PC-3 (cell line): Measurements from ENCODE around the gene PHYKPL. TPM values are rescaled to one million over a fixed set of nuclear protein-coding genes. Genes with fewer than 3 reads are reported as not detected.
"Not testable (repeated sequence)": the region's sequence is repeated elsewhere in the genome, so short reads cannot be mapped to it uniquely, and the experiment has no call there.

ENCODE experiments used
- ATAC-seq: fragments of 200-7000 bp; cut with Tn5 transposase; 2 replicates; pipeline ENCODE4 v1.9.1; 2020; ENCODE audit warnings: mild to moderate bottlenecking, moderate library complexity
- BruUV-seq: library from RNA; stranded (reverse); fragments of 400-500 nt; replicated peaks from 2 replicates; lab custom pipeline; 2021; lab: Mats Ljungman, UMichigan
- CTCF ChIA-PET: fragments of 300-600 bp; sonication (Branson Sonifier 250); formaldehyde crosslinking; loops from one replicate; lab custom pipeline; 2022; ENCODE audit warnings: antibody characterized with exemption; lab: Charles Lee
- POLR2A ChIA-PET: fragments of 300-600 bp; sonication (Branson Sonifier 250); formaldehyde crosslinking; loops from one replicate; lab custom pipeline; 2022; ENCODE audit warnings: antibody characterized with exemption; ENCODE audit not compliant: unreplicated experiment; lab: Charles Lee
- DNase-seq: peaks from one replicate; pipeline ENCODE4 v3.0.0-alpha.2; 2015
- H2AFZ ChIP-seq: fragments of 300-600 bp; sonication (generic); 2 replicates; pipeline ENCODE4 v1.6.0; 2016; ENCODE audit warnings: antibody characterized with exemption, low read length
- H3F3A ChIP-seq: fragments of 300-600 bp; sonication (generic); one replicate; pipeline ENCODE4 v1.6.0; 2017; ENCODE audit warnings: antibody characterized with exemption, low read length, control low read depth, mild to moderate bottlenecking; ENCODE audit not compliant: unreplicated experiment
- H3K27ac ChIP-seq: fragments of 300-600 bp; sonication (generic); 2 replicates; pipeline ENCODE4 v1.5.1; 2016; ENCODE audit warnings: mild to moderate bottlenecking, low read length
- H3K27me3 ChIP-seq: fragments of 300-600 bp; sonication (generic); 2 replicates; pipeline ENCODE4 v1.6.1; 2016; ENCODE audit warnings: low read length, mixed read lengths
- H3K36me3 ChIP-seq: fragments of 300-600 bp; sonication (generic); 2 replicates; pipeline ENCODE4 v1.6.1; 2016; ENCODE audit warnings: low read depth, mixed run types, low read length, mixed read lengths
- H3K4me1 ChIP-seq: fragments of 300-600 bp; sonication (generic); 2 replicates; pipeline ENCODE4 v1.5.1; 2016; ENCODE audit warnings: low read length; ENCODE audit not compliant: insufficient read depth
- H3K4me2 ChIP-seq: fragments of 300-600 bp; sonication (generic); 2 replicates; pipeline ENCODE4 v1.6.0; 2016; ENCODE audit warnings: low read length
- H3K4me3 ChIP-seq: fragments of 300-600 bp; sonication (generic); 2 replicates; pipeline ENCODE4 v1.5.1; 2016; ENCODE audit warnings: mild to moderate bottlenecking, low read length, mixed read lengths
- H3K79me2 ChIP-seq: fragments of 300-600 bp; sonication (generic); 2 replicates; pipeline ENCODE4 v1.6.1; 2017; ENCODE audit warnings: low read length, mixed read lengths
- H3K9ac ChIP-seq: fragments of 300-600 bp; sonication (generic); 2 replicates; pipeline ENCODE4 v1.6.0; 2016; ENCODE audit warnings: mild to moderate bottlenecking, low read length
- H3K9me2 ChIP-seq: fragments of 300-600 bp; sonication (generic); replicated peaks from 2 replicates; pipeline ENCODE4 v1.6.1; 2016; ENCODE audit warnings: mixed run types, low read length, mixed read lengths
- H3K9me3 ChIP-seq: fragments of 300-600 bp; sonication (generic); 2 replicates; pipeline ENCODE4 v1.6.1; 2016; ENCODE audit warnings: low read length, mixed read lengths
- H4K20me1 ChIP-seq: fragments of 300-600 bp; sonication (generic); 2 replicates; pipeline ENCODE4 v1.6.1; 2016; ENCODE audit warnings: low read length, mixed read lengths
- CTCF ChIP-seq: fragments of 300-600 bp; sonication (generic); conservative IDR thresholded peaks from 2 replicates; pipeline ENCODE4 v1.5.1; 2017; ENCODE audit warnings: antibody characterized with exemption, low read depth, mild to moderate bottlenecking, low read length
- EZH2 ChIP-seq: fragments of 300-600 bp; sonication (generic); IDR thresholded peaks from one replicate; pipeline ENCODE4 v1.6.1; 2017; ENCODE audit warnings: antibody characterized with exemption, mild to moderate bottlenecking, low read length; ENCODE audit not compliant: unreplicated experiment
- EZH2phosphoT487 ChIP-seq: fragments of 300-600 bp; sonication (generic); IDR thresholded peaks from 2 replicates; pipeline ENCODE4 v1.6.1; 2018; ENCODE audit warnings: mild to moderate bottlenecking, antibody characterized with exemption, low read length, borderline replicate concordance
- intact Hi-C: fragments of 100-400 bp; cut with micrococcal nuclease; formaldehyde crosslinking; loops from 2 replicates; pipeline ENCODE4 v1.9.0; 2023
- total RNA-seq: library from RNA; depleted of rRNA; stranded (reverse); fragments of >200 nt; gene quantifications from 2 replicates; pipeline ENCODE4 v1.2.3, GENCODE V29; 2014

The PHYKPL gene
- total RNA-seq, 1 experiment from 2014 or later = 31.2 TPM

- Histone ChIP-seq H3K9ac (no peak overlapping the region), H3K4me2 (no peak overlapping the region), H2AFZ (no peak overlapping the region), H3K4me1 (peaks cover 9% of the 10 kb centered on the region; the same call in 1 of the 2 replicates), H3K4me3 (no peak overlapping the region), H3K9me2 (no peaks in the 10 kb centered on the region), H3K27ac (no peak overlapping the region), H3K27me3 (no peaks in the 10 kb centered on the region), H3K9me3 (no peaks in the 10 kb centered on the region), H4K20me1 (no peaks in the 10 kb centered on the region), H3F3A (no peaks in the 10 kb centered on the region), H3K36me3 (no peaks in the 10 kb centered on the region), H3K79me2 (no peaks in the 10 kb centered on the region)
- TF ChIP-seq EZH2phosphoT487 (no peak), CTCF (no peak), EZH2 (no peak)
- intact Hi-C loops = no loop called here
- POLR2A ChIA-PET = no interaction called here
- DNase-seq (no peak), ATAC-seq (no peak)
- no TSS peak for BruUV-seq
- CTCF ChIA-PET = no interaction called here
Observed at GRCh38 chr5:178240766-178241165, 8.2 kb upstream of the PHYKPL start.

DNA sequence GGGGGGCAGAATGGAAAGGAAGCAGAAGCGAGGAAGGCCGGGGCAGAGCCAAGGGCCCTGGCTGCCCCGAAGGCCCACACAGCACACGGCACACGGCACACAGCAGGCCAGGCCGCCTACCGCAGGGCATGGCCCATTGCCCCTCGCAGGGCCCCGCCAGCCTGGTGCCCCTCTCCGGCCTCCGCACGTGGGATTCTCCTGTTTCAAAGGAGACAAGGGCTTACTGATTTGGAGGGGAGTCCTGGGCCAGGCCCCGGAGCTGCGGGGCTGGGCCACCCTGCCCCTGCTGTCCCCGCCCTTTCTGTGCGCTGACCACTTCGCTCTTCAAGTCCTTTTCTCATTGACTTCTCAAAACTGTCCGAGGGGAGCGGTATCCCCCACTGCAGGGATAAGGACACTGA, 7.7 kb upstream of the PHYKPL start:
- Histone ChIP-seq H3K4me2 (no peak overlapping the region), H3K36me3 (no peaks in the 10 kb centered on the region), H2AFZ (no peak overlapping the region), H3K4me1 (peaks cover 9% of the 10 kb centered on the region; the same call in 1 of the 2 replicates), H3K4me3 (no peak overlapping the region), H4K20me1 (no peaks in the 10 kb centered on the region), H3F3A (no peaks in the 10 kb centered on the region), H3K9me3 (no peaks in the 10 kb centered on the region), H3K27ac (no peak overlapping the region), H3K79me2 (no peaks in the 10 kb centered on the region), H3K9ac (no peak overlapping the region), H3K9me2 (no peaks in the 10 kb centered on the region), H3K27me3 (no peaks in the 10 kb centered on the region)
- intact Hi-C loops = no loop called here
- TF ChIP-seq CTCF (no peak), EZH2phosphoT487 (no peak), EZH2 (no peak)
- no TSS peak for BruUV-seq
- POLR2A ChIA-PET = no interaction called here
- CTCF ChIA-PET = no interaction called here
- DNase-seq = no peak
- ATAC-seq = no peak

DNA sequence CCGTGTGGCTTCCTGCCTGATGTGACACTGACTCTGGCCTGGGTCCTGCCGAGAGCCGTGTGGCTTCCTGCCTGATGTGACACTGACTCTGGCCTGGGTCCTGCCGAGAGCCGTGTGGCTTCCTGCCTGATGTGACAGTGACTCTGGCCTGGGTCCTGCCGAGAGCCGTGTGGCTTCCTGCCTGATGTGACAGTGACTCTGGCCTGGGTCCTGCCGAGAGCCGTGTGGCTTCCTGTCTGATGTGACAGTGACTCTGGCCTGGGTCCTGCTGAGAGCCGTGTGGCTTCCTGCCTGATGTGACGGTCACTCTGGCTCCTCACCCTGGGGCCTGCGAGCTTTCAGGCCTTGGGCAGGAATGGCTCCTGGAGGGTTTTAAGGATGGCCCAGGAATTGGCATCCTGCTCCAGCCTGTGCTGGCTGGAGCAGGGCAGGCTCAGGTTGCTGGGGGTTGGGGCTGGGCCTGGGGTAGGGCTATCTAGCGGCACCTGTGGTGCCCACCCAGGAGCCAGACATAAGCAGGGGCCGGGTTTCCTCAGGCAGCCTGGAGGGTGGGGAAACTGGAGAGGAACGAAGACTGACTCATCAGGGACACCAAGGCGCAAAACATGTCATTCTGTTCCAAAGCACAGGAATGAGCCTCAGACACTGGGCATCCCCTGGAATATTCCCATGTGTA, 7.2 kb upstream of the PHYKPL start:
- H3K27me3 ChIP-seq, H4K20me1 ChIP-seq, intact Hi-C loops, POLR2A ChIA-PET, H3K79me2 ChIP-seq, H3F3A ChIP-seq, H2AFZ ChIP-seq, BruUV-seq, H3K4me2 ChIP-seq, ATAC-seq, CTCF ChIA-PET, H3K9me2 ChIP-seq, H3K9me3 ChIP-seq, DNase-seq, H3K27ac ChIP-seq, H3K4me3 ChIP-seq, H3K36me3 ChIP-seq, H3K9ac ChIP-seq, H3K4me1 ChIP-seq: not testable (repeated sequence)
